AG04449 (cell line): ENCODE results near the gene FUCA2.
"Not testable (repeated sequence)": the region's sequence is repeated elsewhere in the genome, so short reads cannot be mapped to it uniquely, and the experiment has no call there.

Experiments
- CTCF ChIA-PET: fragments of 350-600 bp; formaldehyde crosslinking; extraction: SDS; loops from one replicate; lab custom pipeline; 2021; ENCODE audit warnings: antibody characterized with exemption; lab: Yijun Ruan, JAX
- POLR2A ChIA-PET: fragments of 400-600, 350-600 bp; formaldehyde crosslinking; extraction: SDS; loops from one replicate; lab custom pipeline; 2020; ENCODE audit warnings: antibody characterized with exemption, inconsistent platforms; lab: Yijun Ruan, JAX
- DNase-seq: peaks from one replicate; pipeline ENCODE4 v3.0.0-alpha.2; 2010; ENCODE audit warnings: low read depth, low spot score
- H3K4me3 ChIP-seq: 2 replicates; pipeline ENCODE4 v1.5.1; 2011; ENCODE audit warnings: low read depth, mild to moderate bottlenecking, control low read depth, low read length
- CTCF ChIP-seq: IDR thresholded peaks from one replicate; pipeline ENCODE4 v1.5.1; 2011; ENCODE audit warnings: mild to moderate bottlenecking, moderate library complexity, low read length, control low read depth, inconsistent platforms; ENCODE audit not compliant: insufficient read depth; ENCODE audit errors: missing control alignments

FUCA2 gene

GRCh38 chr6:143482593-143482992 lies 28.9 kb downstream of the FUCA2 start:
- POLR2A ChIA-PET = no interaction called here
- CTCF ChIA-PET = interaction anchor here (1.0 kb wide), 1 partner anchor 1008 kb away, joined by 3 read pairs; no protein-coding TSS in a partner anchor
- no peak for DNase-seq
- no peak overlapping the region for H3K4me3 ChIP-seq
- no peak for TF ChIP-seq CTCF

- no peak for TF ChIP-seq CTCF
- POLR2A ChIA-PET = no interaction called here
- DNase-seq = no peak
- CTCF ChIA-PET = no interaction called here
- no peak overlapping the region for H3K4me3 ChIP-seq
Observed at GRCh38 chr6:143478479-143479062, 32.9 kb downstream of the FUCA2 start.

- ChIA-PET CTCF (no interaction called here), POLR2A (no interaction called here)
- no peak for TF ChIP-seq CTCF
- no peak for DNase-seq
- no peak overlapping the region for H3K4me3 ChIP-seq
Observed at GRCh38 chr6:143476545-143476944, 35.0 kb downstream of the FUCA2 start.

GRCh38 chr6:143471822-143472221 lies 39.7 kb downstream of the FUCA2 start:
- CTCF ChIA-PET = no interaction called here
- no peak for TF ChIP-seq CTCF
- DNase-seq = no peak
- POLR2A ChIA-PET = no interaction called here
- H3K4me3 ChIP-seq = no peak overlapping the region

GRCh38 chr6:143468823-143469222 lies 42.7 kb downstream of the FUCA2 start:
- H3K4me3 ChIP-seq, DNase-seq, CTCF ChIA-PET: not testable (repeated sequence)

GRCh38 chr6:143468026-143468425 lies 43.5 kb downstream of the FUCA2 start:
- POLR2A ChIA-PET = no interaction called here
- TF ChIP-seq CTCF = no peak

More at GRCh38 chr6:143468823-143469222, 42.7 kb downstream of the FUCA2 start:
- POLR2A ChIA-PET = not testable (repeated sequence)

GRCh38 chr6:143465546-143465945 lies 46.0 kb downstream of the FUCA2 start:
- POLR2A ChIA-PET = no interaction called here
- CTCF ChIA-PET = no interaction called here
- TF ChIP-seq CTCF = no peak
- H3K4me3 ChIP-seq = no peak overlapping the region
- DNase-seq = no peak

More at GRCh38 chr6:143468026-143468425, 43.5 kb downstream of the FUCA2 start:
- DNase-seq = no peak
- no peak overlapping the region for H3K4me3 ChIP-seq
- CTCF ChIA-PET = no interaction called here
